ENCODE measurements around the gene LY6G6D. TPM values are rescaled to one million over a fixed set of nuclear protein-coding genes. Genes with fewer than 3 reads are reported as not detected.

LY6G6D gene
- total and polyA plus RNA-seq, 2 donors (not counting 1 experiment from before 2014, with no cell fraction given) = not detected

GRCh38 chr6:31712296-31712695 is 2.9 kb upstream of the LY6G6D start:
- Histone ChIP-seq H3K4me3 (ENCODE audit: control extremely low read depth in 1 of 5, extremely low read depth in 1 of 5, insufficient read depth in 1 of 5, low read depth in 2 of 5, low read length in 4 of 5) (no peak overlapping the region), H3K4me1 (ENCODE audit: control insufficient read depth in 2 of 2, insufficient read depth in 2 of 2, low read length in 2 of 2) (peaks cover 10 to 16% of the 10 kb centered on the region in 2 donors), H3K9ac (ENCODE audit: low read length) (no peak overlapping the region), H4K20me1 (ENCODE audit: control insufficient read depth, insufficient read depth, low read length, poor library complexity, severe bottlenecking) (no peaks in the 10 kb centered on the region), H3K79me2 (ENCODE audit: control insufficient read depth, insufficient read depth, low read length) (no peaks in the 10 kb centered on the region), H2AFZ (ENCODE audit: insufficient read depth, low read depth, low read length, poor library complexity, severe bottlenecking) (no peak overlapping the region), H3K27ac (ENCODE audit: low read length in 2 of 2) (no peak overlapping the region), H3K36me3 (replicated peaks in 1 of 2; ENCODE audit: control extremely low read depth in 1 of 2, control insufficient read depth in 1 of 2, extremely low read depth in 1 of 2, insufficient read depth in 2 of 2, low read length in 1 of 2) (no peaks in the 10 kb centered on the region), H3K27me3 (replicated peaks in 1 of 4; ENCODE audit: control extremely low read depth in 1 of 4, control insufficient read depth in 3 of 4, insufficient read depth in 4 of 4, low read length in 3 of 4) (peaks cover 0 to 6% (median 0%) of the 10 kb centered on the region in 4 experiments), H3K9me3 (ENCODE audit: control extremely low read depth in 1 of 3, control insufficient read depth in 2 of 3, insufficient read depth in 1 of 3, low read length in 2 of 3) (no peaks in the 10 kb centered on the region), H3K4me2 (replicated peaks; ENCODE audit: low read depth, low read length, poor library complexity, severe bottlenecking) (no peak overlapping the region)
- CTCF ChIA-PET = interaction anchor here (0.7 to 3.3 kb wide), 14 partner anchors 9 to 211 kb away, joined by 3 to 17 read pairs (median 4); partner anchors contain the start of genes ABHD16A, DDAH2, MSH5 and ZBTB12
- H3K4me1 Mint-ChIP-seq = peaks cover 14% of the 10 kb centered on the region
- intact Hi-C loops (cut with micrococcal nuclease) = no loop called here
- no peak overlapping the region for H3K4me3 Mint-ChIP-seq
- peak; percentile 71 for ATAC-seq (ENCODE audit: low read depth)
- TF ChIP-seq EZH2 (IDR thresholded peaks at IDR 0.05; ENCODE audit: borderline replicate concordance, insufficient read depth, low read depth, low read length, poor library complexity, severe bottlenecking) (no peak), CTCF (IDR thresholded peaks at IDR 0.05) (peak; percentile 42)
- DNase-seq = peak; percentile 54
- peaks cover 3% of the 10 kb centered on the region for H3K27me3 Mint-ChIP-seq
- POLR2A ChIA-PET = interaction anchor here (0.6 kb wide), 3 partner anchors 29 to 138 kb away, joined by 3 to 13 read pairs (median 7); no protein-coding TSS in a partner anchor
- H3K9me3 Mint-ChIP-seq (ENCODE audit: insufficient read depth) = no peaks in the 10 kb centered on the region
- H3K27ac Mint-ChIP-seq = no peak overlapping the region
- WGBS (ENCODE audit: insufficient coverage) = 70% methylated on average over 8 of the region's 8 CpGs

- TF ChIP-seq EZH2 (IDR thresholded peaks at IDR 0.05; ENCODE audit: borderline replicate concordance, insufficient read depth, low read depth, low read length, poor library complexity, severe bottlenecking) (no peak), CTCF (IDR thresholded peaks at IDR 0.05) (no peak)
- no peaks in the 10 kb centered on the region for H4K20me1 ChIP-seq (ENCODE audit: control insufficient read depth, insufficient read depth, low read length, poor library complexity, severe bottlenecking)
- H3K36me3 ChIP-seq (replicated peaks in 1 of 2; ENCODE audit: control extremely low read depth in 1 of 2, control insufficient read depth in 1 of 2, extremely low read depth in 1 of 2, insufficient read depth in 2 of 2, low read length in 1 of 2) = no peaks in the 10 kb centered on the region
- H3K4me1 ChIP-seq (ENCODE audit: control insufficient read depth in 2 of 2, insufficient read depth in 2 of 2, low read length in 2 of 2) = peaks cover 10 to 16% of the 10 kb centered on the region in 2 donors
- no peak overlapping the region for H3K27ac ChIP-seq (ENCODE audit: low read length in 2 of 2)
- ChIA-PET CTCF (interaction anchor here (1.8 to 3.3 kb wide), 2 partner anchors 56 to 101 kb away, joined by 3 to 10 read pairs; no protein-coding TSS in a partner anchor), POLR2A (no interaction called here)
- H3K4me2 ChIP-seq (replicated peaks; ENCODE audit: low read depth, low read length, poor library complexity, severe bottlenecking) = no peak overlapping the region
- H3K27me3 ChIP-seq (replicated peaks in 1 of 4; ENCODE audit: control extremely low read depth in 1 of 4, control insufficient read depth in 3 of 4, insufficient read depth in 4 of 4, low read length in 3 of 4) = peaks cover 0 to 6% (median 0%) of the 10 kb centered on the region in 4 experiments
- 84% methylated on average over 4 of the region's 4 CpGs for WGBS (ENCODE audit: insufficient coverage)
- no peak overlapping the region for H2AFZ ChIP-seq (ENCODE audit: insufficient read depth, low read depth, low read length, poor library complexity, severe bottlenecking)
- H3K79me2 ChIP-seq (ENCODE audit: control insufficient read depth, insufficient read depth, low read length) = no peaks in the 10 kb centered on the region
- no peak for ATAC-seq (ENCODE audit: low read depth)
- H3K9me3 Mint-ChIP-seq (ENCODE audit: insufficient read depth) = no peaks in the 10 kb centered on the region
- H3K9me3 ChIP-seq (ENCODE audit: control extremely low read depth in 1 of 3, control insufficient read depth in 2 of 3, insufficient read depth in 1 of 3, low read length in 2 of 3) = no peaks in the 10 kb centered on the region
- H3K9ac ChIP-seq (ENCODE audit: low read length) = no peak overlapping the region
- intact Hi-C loops (cut with micrococcal nuclease) = no loop called here
- H3K27ac Mint-ChIP-seq = no peak overlapping the region
- H3K4me1 Mint-ChIP-seq = peaks cover 14% of the 10 kb centered on the region
- no peak for DNase-seq
- H3K4me3 ChIP-seq (ENCODE audit: control extremely low read depth in 1 of 5, extremely low read depth in 1 of 5, insufficient read depth in 1 of 5, low read depth in 2 of 5, low read length in 4 of 5) = no peak overlapping the region
- no peak overlapping the region for H3K4me3 Mint-ChIP-seq
- H3K27me3 Mint-ChIP-seq = peaks cover 3% of the 10 kb centered on the region
Measured at GRCh38 chr6:31713465-31713864, 1.7 kb upstream of the LY6G6D start.
